Adipocyte (in vitro differentiated cells): ENCODE measurements around the gene PNKD.
"Not testable (repeated sequence)": the region's sequence is repeated elsewhere in the genome, so short reads cannot be mapped to it uniquely, and the experiment has no call there.

Experiments used
- DNase-seq: peaks from one replicate; pipeline ENCODE4 v3.0.0-alpha.2; 2015; ENCODE audit warnings: low read depth
- H3K27me3 ChIP-seq: replicated peaks from 2 replicates; pipeline ENCODE4 v1.7.0; 2013; ENCODE audit warnings: mild to moderate bottlenecking, low read length, moderate library complexity; ENCODE audit not compliant: control insufficient read depth, insufficient read depth
- H3K36me3 ChIP-seq: 2 replicates; pipeline ENCODE4 v1.7.0; 2013; ENCODE audit warnings: low read length, mild to moderate bottlenecking, moderate library complexity; ENCODE audit not compliant: control insufficient read depth, insufficient read depth, severe bottlenecking
- H3K4me1 ChIP-seq: 2 replicates; pipeline ENCODE4 v1.7.0; 2013; ENCODE audit warnings: mild to moderate bottlenecking, low read length, moderate library complexity; ENCODE audit not compliant: control insufficient read depth, insufficient read depth
- H3K4me3 ChIP-seq: 2 replicates; pipeline ENCODE4 v1.7.0; 2013; ENCODE audit warnings: mild to moderate bottlenecking, low read length, moderate library complexity
- H3K9ac ChIP-seq: 2 replicates; pipeline ENCODE4 v1.7.0; 2013; ENCODE audit warnings: mild to moderate bottlenecking, low read length, moderate library complexity
- H3K9me3 ChIP-seq: 2 replicates; pipeline ENCODE4 v1.7.0; 2013; ENCODE audit warnings: mild to moderate bottlenecking, low read length, moderate library complexity; ENCODE audit not compliant: control insufficient read depth

Gene PNKD

DNA sequence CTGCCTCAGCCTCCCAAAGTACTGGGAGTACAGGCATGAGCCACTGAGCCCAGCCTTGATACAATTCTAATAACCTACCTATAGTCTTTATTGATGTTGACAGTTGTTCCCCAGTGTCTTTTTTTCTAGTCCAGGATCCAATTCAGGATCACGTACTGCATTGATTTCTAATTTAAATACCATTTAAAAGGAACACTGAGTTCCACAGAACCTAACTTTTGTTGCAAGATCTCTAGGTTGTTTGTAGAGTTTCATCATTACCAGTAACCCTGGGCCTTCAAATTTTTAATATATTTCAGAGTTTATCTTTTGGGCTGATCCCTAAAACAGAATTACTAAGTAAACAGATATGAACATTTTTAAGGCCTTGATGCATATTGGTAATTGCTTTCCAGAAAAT, 43.0 kb downstream of the PNKD start:
- DNase-seq: no peak
- H3K36me3 ChIP-seq: no peaks in the 10 kb centered on the region
- H3K27me3 ChIP-seq: peaks cover 6% of the 10 kb centered on the region
- no peak overlapping the region for H3K9ac ChIP-seq
- H3K9me3 ChIP-seq: no peaks in the 10 kb centered on the region
- H3K4me3 ChIP-seq: no peak overlapping the region
- no peaks in the 10 kb centered on the region for H3K4me1 ChIP-seq

DNA sequence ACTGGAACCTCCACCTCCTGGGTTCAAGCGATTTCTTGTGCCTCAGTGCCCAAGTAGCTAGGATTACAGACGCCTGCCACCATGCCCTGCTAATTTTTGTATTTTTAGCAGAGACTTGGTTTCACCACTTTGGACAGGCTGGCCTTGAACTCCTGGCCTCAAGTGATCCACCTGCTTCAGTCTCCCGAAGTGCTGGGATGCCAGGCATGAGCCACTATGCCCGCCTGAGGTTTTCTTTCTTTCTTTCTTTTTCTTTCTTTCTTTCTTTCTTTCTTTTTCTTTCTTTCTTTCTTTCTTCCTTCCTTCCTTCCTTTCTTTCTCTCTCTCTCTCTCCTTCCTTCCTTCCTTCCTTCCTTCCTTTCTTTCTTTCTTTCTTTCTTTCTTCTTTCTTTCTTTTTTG, 44.4 kb downstream of the PNKD start:
- H3K4me1 ChIP-seq, H3K9ac ChIP-seq, H3K9me3 ChIP-seq, H3K36me3 ChIP-seq, DNase-seq, H3K4me3 ChIP-seq, H3K27me3 ChIP-seq: not testable (repeated sequence)

DNA sequence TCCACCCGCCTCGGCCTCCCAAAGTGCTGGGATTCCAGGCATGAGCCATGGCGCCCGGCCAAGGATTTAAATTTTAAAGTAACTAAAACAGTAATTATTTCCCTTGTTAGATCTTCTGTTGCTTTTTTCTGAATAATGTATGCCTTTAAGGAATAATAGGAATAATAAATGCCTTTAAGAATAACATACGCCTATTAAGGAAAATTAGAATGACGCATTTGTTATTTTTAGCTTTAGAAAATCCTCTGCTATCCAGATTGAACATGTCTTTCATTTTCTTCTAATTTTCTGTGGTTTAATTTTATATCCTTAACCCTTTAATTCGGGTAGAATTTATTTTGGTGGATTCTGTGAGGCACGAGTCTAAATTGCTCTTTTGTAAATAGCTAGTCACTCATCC, 45.1 kb downstream of the PNKD start:
- Histone ChIP-seq H3K4me3 (no peak overlapping the region), H3K4me1 (no peaks in the 10 kb centered on the region), H3K36me3 (no peaks in the 10 kb centered on the region), H3K9me3 (no peaks in the 10 kb centered on the region), H3K27me3 (peaks cover 6% of the 10 kb centered on the region), H3K9ac (no peak overlapping the region)
- no peak for DNase-seq

GRCh38 chr2:218317303-218317630, 46.9 kb downstream of the PNKD start:
- Histone ChIP-seq H3K36me3 (no peaks in the 10 kb centered on the region), H3K9me3 (no peaks in the 10 kb centered on the region), H3K27me3 (peaks cover 6% of the 10 kb centered on the region), H3K4me1 (peaks cover under 1% of the 10 kb centered on the region), H3K4me3 (no peak overlapping the region), H3K9ac (no peak overlapping the region)
- DNase-seq: no peak

DNA sequence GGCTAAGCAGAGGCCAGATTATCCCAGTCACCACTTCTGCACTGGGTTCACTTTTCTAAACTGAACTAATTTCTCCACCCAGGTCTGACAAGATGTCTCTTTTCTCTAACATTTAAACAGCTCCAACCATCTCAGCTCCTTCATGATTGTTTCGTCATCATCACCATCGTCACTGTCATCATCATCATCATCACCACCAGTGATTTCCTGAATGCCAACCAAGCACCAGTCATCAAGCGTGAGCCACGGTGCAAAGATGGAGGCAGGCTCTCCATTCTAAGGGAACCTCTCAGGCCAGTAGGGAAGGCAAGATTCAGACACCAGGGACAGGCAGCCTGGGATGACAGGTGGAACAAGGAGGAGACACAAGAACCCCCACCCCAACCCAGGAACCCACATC, 47.5 kb downstream of the PNKD start:
- DNase-seq: no peak
- H3K4me1 ChIP-seq: peaks cover 6% of the 10 kb centered on the region
- no peaks in the 10 kb centered on the region for H3K9me3 ChIP-seq
- no peak overlapping the region for H3K9ac ChIP-seq
- peaks cover 6% of the 10 kb centered on the region for H3K27me3 ChIP-seq
- no peak overlapping the region for H3K4me3 ChIP-seq
- no peaks in the 10 kb centered on the region for H3K36me3 ChIP-seq

DNA sequence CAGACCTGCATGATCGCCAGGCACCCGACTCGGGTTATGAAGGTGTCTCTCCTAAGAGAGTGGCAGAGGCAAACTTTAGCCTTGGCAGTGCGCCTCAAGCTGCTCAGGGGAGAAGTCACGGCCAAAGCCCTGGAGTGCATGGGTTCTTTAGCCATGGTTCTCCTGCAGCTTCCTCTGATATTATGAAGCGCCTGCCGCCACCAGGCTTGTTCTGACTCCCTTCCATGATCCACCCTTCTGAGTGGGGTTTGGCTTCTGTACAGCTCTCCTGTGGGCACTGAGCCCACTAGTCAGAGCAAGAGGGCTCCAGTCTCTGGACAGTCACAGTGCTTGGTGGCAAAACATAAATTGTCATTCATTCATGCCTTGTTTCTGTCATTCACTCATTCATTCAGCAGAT, 47.9 kb downstream of the PNKD start:
- no peak for DNase-seq
- Histone ChIP-seq H3K27me3 (peaks cover 6% of the 10 kb centered on the region), H3K4me1 (peaks cover 6% of the 10 kb centered on the region), H3K9me3 (no peaks in the 10 kb centered on the region), H3K9ac (no peak overlapping the region), H3K36me3 (no peaks in the 10 kb centered on the region), H3K4me3 (no peak overlapping the region)

DNA sequence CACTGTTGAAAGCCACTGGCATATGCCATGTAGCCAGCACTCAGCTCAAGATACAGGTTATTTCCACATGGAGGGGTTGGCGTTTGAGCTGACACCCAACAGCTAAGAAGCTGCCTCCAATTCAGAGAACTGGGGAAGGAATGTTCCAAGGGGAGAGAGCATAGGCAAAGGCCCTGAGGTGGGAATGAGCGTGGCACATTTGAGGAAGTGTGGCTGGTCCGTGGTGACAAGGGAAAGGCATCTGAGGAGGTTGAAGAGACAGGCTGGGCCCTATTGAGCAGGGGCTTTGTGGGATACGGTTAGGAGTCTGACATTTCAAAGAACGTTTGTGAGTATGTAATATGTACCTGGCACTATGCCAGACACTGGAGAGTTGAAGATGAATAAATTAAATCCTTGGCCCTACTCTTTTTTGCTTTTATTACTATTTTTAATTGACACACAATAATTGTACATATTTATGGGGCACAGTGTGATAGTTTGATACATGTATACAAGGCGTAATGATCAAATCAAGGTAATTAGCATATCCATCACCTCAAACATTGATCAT, 49.6 kb downstream of the PNKD start:
- peak; percentile 34 for DNase-seq
- no peak overlapping the region for H3K9ac ChIP-seq
- H3K9me3 ChIP-seq: no peaks in the 10 kb centered on the region
- H3K4me3 ChIP-seq: no peak overlapping the region
- no peaks in the 10 kb centered on the region for H3K36me3 ChIP-seq
- peaks cover 6% of the 10 kb centered on the region for H3K27me3 ChIP-seq
- H3K4me1 ChIP-seq: peaks cover 17% of the 10 kb centered on the region

- H3K4me1 ChIP-seq: peaks cover 17% of the 10 kb centered on the region
- H3K36me3 ChIP-seq: no peaks in the 10 kb centered on the region
- peaks cover 6% of the 10 kb centered on the region for H3K27me3 ChIP-seq
- H3K4me3 ChIP-seq: no peak overlapping the region
- no peak for DNase-seq
- no peaks in the 10 kb centered on the region for H3K9me3 ChIP-seq
- H3K9ac ChIP-seq: no peak overlapping the region
Measured at GRCh38 chr2:218320704-218321336, 50.5 kb downstream of the PNKD start.

GRCh38 chr2:218322768-218323525, 52.6 kb downstream of the PNKD start:
- Histone ChIP-seq H3K9ac (peak overlapping the region; percentile 60), H3K4me1 (peaks cover 17% of the 10 kb centered on the region), H3K27me3 (peaks cover 6% of the 10 kb centered on the region), H3K36me3 (no peaks in the 10 kb centered on the region), H3K9me3 (no peaks in the 10 kb centered on the region), H3K4me3 (peak overlapping the region; percentile 78)
- DNase-seq: peak; percentile 86

DNA sequence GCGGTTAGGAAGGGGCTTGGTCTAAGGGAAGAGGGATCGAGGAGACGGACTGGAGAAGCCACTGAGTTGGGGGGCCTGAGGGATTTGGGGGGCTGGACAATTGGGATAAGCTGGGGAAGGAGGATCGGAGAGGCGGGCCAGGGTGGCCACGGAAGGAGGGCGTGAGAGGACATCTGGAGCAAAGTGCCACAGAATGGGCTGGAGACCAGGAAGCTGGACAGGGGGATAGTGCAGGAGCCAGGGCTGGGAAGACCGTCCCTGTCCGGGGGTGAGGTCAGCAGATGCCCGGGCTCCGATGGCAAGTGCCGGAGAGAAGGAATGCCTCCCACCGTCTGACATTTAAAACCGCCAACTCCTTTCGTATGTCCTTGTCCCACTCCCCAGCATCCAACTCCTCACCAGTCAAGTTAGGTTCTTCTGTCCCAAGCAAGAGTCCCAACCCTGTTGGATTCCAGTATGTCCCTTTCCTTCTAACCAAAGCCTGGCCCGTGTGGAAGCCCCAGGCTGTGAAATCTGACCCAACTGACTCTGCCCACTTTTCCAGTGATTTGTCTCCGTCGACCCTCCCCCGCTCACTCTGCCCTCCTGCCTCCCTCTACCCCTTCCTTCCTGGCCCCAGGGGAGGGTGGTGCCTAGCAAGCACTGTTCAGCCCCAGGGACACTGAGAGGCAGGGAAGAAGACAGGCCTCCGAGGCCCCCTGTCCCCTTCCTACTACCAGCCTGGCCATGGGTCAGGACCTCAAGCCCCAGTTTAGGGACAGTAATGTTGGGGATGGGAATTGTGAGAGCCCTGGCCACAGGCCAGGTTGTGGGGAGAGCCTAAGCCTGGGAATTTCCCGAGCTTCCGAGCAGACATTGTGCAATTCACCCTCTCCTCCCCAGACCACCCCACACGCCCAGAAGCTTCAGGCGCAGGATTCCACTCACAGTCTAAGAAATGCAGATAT, 53.5 kb downstream of the PNKD start:
- Histone ChIP-seq H3K9me3 (no peaks in the 10 kb centered on the region), H3K27me3 (peaks cover 11% of the 10 kb centered on the region), H3K36me3 (no peaks in the 10 kb centered on the region), H3K4me1 (peaks cover 17% of the 10 kb centered on the region), H3K9ac (peak overlapping the region; percentile 52), H3K4me3 (peak overlapping the region; percentile 78)
- peak; percentile 79 for DNase-seq

DNA sequence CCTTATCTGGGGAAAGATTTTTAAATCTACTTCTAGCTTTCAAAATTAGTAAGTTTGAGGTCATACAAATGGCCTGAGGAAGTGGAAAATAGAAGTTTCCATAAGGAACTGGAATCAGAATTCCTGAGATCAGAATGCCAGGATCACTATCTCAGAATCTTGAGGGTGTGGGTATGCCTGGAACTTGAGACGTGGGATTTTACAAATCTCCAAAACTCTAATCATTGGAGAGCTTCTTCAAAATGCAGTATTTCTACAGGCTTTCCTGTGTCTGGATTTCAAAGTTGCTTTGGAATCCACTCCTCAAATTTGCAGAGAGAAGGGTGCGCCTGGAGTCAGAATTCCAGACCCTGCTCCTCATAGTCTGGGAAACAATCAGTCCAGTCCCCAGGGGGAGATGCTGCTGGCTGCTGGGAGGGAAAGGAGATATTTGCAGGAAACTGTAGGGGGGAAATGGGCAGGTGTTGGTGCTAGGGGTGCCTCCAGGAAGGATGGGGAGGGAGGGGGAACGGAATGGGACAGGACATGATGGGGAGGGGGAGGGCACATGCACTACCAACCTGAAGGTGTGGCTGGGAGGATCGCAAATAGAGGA, 55.3 kb downstream of the PNKD start:
- no peak overlapping the region for H3K9ac ChIP-seq
- peaks cover 11% of the 10 kb centered on the region for H3K27me3 ChIP-seq
- no peaks in the 10 kb centered on the region for H3K36me3 ChIP-seq
- H3K4me3 ChIP-seq: no peak overlapping the region
- H3K9me3 ChIP-seq: no peaks in the 10 kb centered on the region
- H3K4me1 ChIP-seq: peaks cover 23% of the 10 kb centered on the region
- DNase-seq: no peak
